ENCODE data around the gene DAPK2.

Gene DAPK2

GRCh38 chr15:63889831-63890230 lies 156.5 kb downstream of the DAPK2 start:
- no peak for DNase-seq

DNA sequence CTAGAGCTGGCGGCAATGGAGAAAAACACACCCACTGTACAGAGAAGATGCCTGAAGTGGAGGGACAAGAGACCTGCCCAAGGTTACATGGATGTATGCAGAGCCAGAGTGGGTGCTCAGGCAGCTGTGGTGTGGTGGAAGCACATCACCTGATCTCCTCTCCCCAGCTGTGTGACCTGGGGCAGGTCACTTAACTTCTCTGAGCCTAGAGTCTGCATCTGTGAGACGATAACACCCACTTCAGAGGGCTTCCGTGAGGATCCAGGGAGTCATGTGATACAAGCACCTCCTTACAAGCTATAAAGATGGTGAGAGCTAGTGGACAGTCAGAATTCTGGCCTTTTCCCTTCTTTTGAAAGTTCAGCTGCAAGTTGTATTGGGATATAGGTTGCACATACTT lies 157.5 kb downstream of the DAPK2 start:
- DNase-seq = no peak

GRCh38 chr15:63888146-63888545 lies 158.1 kb downstream of the DAPK2 start:
- no peak for DNase-seq

DNA sequence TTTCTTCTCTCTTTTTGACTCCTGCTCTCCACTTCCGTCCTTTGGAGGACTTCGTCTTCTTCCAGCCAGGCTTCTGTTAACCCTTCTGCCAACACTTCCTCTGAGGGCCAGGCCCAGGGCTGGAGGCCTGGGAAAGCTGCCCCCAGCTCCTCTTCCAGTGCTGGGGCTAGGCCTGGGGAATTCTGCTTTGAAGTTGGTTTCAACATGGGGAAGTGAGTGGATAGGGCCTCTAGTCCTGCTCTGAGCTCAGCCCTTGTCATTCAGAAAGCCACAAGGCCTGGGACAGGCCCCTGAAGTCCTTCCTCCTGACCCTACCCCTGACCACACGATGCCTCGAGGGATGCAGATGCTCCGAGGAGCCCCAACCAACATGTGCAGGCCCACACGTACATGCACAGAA lies 158.7 kb downstream of the DAPK2 start:
- DNase-seq = no peak

DNA sequence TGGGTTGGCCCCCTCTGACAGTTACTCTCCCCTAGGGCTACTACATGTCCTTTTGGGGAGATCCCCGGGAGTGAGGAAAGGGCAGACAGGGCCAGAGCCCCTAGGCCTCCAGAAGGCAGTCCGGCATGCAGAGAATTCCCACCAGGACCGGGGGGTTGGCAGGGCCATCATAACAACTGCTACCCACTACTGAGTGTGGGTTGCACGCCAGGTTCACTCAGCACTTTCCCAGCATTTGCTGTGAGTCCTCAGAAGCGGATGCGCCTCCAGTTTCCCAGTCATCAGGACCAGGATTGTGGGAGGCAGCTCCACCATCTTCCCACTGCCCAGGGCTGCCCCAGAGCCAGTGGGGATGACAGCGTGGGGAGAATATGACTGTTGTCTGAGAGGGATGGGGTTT lies 161.3 kb downstream of the DAPK2 start:
- no peak for DNase-seq

DNA sequence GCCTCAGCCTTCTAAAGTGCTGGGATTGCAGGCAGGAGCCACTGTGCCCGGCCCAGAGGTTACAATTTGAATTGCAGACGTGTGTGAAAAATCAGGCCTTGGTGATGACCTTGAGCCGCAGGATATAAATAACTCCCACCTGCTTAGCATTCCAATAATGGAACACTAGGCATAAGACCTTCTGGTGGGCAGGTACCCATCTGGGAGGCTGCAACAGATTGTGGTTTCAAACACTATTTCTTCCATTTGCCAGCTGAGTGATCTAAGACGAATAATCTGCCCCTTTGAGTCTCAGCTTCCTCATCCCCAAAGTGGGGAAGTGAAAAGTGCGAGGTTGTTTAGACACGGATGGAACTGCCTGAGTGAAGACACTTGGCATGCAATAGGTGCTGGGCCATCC lies 164.9 kb downstream of the DAPK2 start:
- DNase-seq = no peak

GRCh38 chr15:63880744-63881143 lies 165.5 kb downstream of the DAPK2 start:
- no peak for DNase-seq

GRCh38 chr15:63879995-63880394 lies 166.3 kb downstream of the DAPK2 start:
- DNase-seq = no peak

- no peak for DNase-seq
These were observed 167.1 kb downstream of the DAPK2 start for GRCh38 chr15:63879211-63879610.

DNA sequence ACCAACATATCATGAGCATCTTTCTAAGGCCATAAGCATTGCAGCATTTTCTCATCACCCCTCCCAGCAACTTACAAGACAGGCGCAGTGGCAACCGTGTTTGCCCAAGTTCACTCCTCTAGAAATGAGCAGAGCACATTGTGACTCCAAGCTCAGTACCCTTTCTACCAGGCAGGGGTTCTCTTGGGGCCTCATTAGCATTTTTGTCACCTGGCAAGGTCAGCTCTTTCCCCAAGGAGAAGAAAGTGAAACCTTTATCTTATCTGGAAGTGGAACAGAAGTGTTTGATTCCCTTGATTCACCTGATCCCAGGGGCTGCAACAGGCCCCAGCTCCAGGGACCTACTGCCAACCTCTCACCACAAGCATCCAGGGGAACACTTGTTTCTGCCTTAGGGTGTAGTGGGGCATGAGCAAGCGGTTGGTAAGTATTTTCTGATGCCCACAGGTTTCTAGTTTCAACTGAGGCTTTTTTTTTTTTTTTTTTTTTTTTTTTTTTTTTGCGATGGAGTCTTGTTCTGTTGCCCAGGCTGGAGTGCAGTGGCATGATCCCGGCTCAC lies 168.5 kb downstream of the DAPK2 start:
- no peak for DNase-seq

DNA sequence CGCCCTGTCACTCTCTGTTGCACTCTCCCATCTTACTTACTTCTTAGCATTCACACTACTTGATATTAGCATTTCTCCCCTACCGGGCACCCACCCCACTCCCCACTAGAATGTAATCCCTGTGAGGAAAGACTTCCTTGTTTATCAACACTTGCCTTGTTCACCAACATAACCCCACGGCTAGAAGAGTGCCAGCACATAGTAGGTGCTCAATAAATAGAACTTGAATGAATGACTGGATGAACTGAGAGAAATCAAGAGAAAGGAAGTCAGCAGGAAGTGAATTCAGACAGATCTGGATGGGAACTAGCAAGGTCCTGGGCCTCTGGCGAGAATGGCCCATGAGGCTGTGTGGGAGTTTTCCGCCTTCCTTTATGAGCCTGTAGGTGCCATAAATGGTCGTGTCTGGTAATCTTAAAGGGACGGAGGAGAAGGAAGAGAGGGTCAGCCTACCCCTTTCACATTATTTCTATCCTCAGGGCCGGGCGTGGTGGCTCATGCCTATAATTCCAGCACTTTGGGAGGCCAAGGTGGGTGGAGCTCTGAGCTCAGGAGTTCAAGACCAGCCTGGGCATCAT lies 170.1 kb downstream of the DAPK2 start:
- DNase-seq = no peak

DNA sequence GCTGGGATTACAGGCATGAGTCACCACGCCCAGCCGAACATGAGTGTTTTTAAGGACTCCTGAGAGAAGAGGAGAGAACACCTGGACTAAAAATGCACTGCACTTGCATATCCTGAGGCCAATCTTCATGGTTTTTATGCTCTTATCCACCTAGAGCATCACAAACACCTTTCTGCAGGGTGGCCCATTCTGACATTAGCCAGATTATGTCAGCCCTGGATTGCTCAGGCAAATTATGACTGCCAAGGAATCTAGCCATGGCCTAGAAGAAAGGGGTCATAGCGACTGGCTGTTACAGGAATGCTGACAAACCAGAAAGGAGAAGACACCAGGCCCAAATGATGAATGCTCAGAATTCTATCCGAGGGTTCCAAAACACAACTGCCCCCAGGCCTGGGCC lies 171.7 kb downstream of the DAPK2 start:
- no peak for DNase-seq

DNA sequence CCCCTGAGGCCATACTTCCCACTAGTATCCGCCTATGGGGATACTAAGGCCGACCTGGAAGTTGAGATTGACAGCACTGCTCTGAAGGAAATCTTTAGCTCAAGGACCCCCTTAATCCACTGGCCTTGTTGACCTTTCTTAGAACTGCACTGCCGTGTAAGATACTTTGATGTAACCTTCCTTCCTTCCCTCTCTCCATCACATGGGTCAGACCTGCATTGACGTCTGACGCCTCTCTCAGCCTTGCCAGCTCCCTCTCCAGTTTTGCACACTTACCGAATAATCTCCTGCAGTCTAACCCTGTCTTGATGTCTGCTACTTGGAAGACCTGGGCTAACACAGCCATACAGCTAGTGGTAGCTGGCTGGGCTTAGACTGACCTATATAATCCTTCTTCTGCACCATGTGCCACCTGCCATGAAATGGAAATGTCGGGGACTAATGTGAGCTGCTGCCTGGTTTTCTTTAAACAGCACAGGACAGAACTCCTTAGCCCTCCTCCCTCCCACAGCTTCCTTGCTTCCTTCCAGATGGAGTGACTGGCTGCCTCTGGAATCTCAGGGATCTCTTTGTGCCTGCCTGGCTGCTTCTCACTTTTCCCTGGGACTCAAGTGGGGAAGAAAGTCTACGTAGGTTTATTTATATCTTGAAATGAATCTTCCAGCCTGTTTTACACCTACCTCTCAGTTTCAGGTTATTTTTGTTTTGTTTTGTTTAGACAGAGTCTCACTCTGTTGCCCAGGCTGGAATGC lies 173.3 kb downstream of the DAPK2 start:
- DNase-seq = no peak

DNA sequence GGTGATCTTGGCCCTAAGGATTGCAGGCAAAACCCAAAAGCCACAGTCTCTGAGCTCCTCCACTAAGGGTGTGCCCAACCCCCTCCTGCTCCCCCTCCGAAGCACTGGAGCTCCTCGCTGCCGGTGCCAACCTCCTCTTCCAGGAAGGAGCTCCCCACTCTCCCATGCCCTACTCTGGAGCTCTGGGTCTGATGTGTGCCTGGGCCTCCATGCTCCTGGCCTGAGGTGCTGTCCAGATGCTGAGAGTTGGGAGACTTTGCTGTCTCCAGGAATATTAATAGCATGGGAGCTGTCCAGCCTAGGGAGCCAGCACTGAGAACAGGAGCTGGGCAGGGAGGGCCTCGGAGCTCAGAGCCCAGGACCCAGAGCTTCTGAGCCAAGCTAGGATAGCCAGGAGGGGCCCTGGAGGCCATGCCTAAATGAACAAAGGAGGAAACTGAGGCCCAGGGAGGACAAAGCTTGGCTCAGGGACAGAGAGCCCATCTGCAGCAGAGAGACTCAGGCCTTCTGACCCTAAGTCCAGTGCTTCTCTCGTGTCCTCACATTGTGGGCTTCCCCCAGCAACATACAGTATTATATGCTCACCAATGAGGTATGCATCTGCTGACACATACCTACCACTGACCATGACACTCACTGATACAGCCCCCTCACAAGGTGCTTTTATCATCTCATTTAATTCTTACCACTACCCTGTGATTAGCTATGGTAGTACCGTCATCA lies 175.6 kb downstream of the DAPK2 start:
- no peak for DNase-seq

- DNase-seq = no peak
These were observed 176.3 kb downstream of the DAPK2 start for GRCh38 chr15:63870043-63870394.

DNA sequence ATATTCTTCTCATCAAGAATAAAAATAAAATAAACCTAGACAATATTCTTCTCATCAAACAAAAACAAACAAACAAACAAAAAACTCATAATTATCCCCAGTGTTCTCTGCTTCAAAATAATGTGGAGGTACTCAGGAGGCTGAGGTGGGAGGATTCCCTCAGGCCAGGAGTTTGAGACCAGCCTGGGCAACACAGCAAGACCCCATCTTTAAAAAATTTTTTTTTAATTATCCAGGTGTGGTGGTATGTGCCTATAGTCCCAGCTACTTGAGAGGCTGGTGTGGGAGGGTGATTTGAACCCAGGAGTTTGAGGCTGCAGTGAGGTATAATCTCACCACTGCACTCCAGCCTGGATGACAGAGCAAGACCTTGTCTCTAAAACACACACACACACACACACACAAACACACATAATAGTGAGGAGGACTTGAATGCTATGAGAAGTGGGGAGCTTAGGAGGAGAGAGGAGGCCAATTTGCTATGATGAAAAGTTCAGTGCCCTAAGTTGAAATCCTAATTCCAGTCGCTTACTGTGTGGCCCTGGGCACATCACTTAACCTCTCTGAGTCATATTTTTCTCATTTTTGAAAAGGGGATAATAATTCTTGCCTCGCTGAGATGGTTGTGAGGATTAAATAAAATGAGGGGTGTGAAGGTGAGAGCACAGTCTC lies 176.8 kb downstream of the DAPK2 start:
- DNase-seq = no peak

- no peak for DNase-seq
These were observed 182.1 kb downstream of the DAPK2 start for GRCh38 chr15:63864186-63864585.

DNA sequence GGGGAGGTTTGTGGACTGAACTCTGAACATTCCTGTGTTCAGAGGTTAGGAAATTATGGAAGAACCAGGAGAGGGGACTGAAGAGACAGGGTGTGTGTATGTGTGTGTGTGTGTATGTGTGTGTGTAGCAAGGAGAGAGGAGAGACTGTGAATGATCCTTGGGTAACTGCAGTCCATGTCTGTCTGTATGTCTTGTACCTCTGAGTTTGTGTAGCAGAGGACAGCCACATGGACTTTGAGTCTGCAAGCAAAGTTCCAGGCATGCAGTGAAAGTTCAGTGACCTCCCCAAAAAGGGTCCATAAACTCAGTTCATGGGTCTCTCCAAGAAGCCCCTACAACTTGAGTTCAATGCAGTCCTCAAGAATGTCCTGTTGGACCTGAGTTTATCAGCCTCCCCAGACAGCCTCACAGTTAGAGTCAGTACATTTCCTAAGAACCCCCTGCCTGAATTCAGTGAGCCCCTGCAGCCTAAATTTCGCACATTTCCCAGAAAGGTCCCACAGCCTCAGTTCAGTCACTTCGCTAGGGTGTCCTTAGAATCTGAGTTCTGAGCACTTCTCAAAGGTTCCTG lies 184.3 kb downstream of the DAPK2 start:
- DNase-seq = no peak

DNA sequence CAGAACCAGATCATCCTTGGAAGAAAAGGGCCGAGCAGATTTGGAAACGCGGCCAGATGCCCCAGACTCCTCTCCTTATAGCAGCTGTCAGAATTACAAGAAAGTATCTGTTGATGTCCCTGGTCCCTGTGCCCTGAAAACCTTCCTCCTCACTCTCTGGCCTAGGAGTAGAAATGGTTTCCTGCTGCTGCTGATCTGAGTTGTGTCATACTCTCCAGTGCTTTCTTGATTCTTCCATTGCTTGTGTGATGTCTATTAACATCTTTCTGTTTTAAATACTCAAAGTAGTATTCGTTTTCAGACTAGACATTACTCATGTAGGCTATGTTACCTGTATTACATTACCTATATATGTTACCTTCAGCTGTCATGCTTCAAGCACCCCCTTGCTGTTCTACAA lies 185.7 kb downstream of the DAPK2 start:
- no peak for DNase-seq

DNA sequence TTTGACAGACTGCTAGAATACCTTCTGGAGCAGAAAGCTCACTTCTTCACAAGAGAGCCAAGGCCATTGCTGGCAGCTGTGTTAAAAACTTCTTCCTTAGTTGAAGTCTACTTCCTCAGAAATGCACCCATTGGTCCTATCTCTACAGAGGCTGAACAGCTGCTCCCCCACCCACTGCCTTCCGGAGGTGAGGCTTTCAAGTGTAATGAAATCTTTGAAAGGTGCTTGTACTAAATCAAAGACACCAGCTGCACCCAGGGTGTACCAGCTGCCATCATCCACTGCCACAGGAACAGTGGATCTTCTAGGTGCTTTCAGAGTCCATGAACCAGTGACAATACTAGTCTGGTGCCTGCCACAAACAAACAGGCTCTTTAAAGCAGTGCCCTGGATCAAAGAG lies 186.1 kb downstream of the DAPK2 start:
- peak; percentile 56 for DNase-seq

DNA sequence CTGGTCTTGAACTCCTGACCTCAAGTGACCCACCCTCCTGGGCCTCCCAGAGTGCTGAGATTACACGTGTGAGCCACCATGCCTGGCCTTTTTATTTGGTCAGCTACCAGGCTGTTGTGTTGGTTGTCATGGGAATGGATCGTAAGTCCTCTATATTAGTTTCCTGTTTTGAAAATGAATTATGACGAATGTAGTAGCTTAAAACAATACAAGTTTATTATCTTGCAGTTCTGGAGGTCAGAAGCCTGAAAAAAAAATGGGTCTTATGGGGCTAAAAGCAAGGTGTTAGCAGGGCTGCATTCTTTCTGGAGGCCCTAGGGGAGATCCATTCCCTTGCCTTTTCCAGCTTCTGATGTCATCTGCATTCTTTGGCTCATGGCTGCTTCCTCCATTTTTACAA lies 187.4 kb downstream of the DAPK2 start:
- no peak for DNase-seq

GRCh38 chr15:63858448-63858847 lies 187.8 kb downstream of the DAPK2 start:
- no peak for DNase-seq

DNA sequence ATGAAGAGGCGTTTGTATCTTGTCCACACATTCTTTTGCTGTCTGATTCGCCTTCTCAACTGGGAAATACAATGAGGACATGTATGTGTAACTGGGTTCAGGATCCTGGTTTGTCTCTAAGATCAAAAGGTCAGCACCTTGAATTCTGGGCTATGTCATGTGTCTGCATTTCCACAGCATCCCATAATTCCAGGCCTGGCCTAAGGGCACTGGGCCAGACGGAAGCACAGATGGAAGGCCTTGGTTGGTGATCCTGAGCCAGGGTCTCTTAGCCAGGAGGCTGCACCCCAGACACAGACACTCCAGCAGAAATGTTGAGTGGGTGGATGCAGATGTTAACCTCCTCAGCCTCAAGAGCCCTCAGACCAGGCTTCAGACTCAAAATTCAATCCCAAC lies 188.8 kb downstream of the DAPK2 start:
- no peak for DNase-seq

All from activated effector memory CD4-positive, alpha-beta T cell treated with Interleukin-2 at 50 U/mL for 16 hours (primary cell).